Activated T-cell treated with anti-CD3 and anti-CD28 coated beads, Interleukin-2, amount 50 U/mL, for 72 hours (primary cell): ENCODE measurements around the gene SPECC1. TPM values are rescaled to one million over a fixed set of nuclear protein-coding genes. Genes with fewer than 3 reads are reported as not detected.
"Not testable (repeated sequence)": the region's sequence is repeated elsewhere in the genome, so short reads cannot be mapped to it uniquely, and the experiment has no call there.

Experiments used
- ATAC-seq, 2 donors: fragments of 150-1000 bp; cut with Tn5 transposase; replicated peaks in 1 of 2; 2 replicates each; pipeline ENCODE4 v1.10.0; 2021; ENCODE audit warnings: moderate library complexity in 2 of 2, mild to moderate bottlenecking in 1 of 2
- DNase-seq, 2 donors: peaks; one replicate each; pipeline ENCODE4 v3.0.0; 2021 to 2022; ENCODE audit warnings: mixed read lengths in 1 of 2
- H3K27ac Mint-ChIP-seq: one replicate; pipeline ENCODE4 v1.8.0; 2022; ENCODE audit warnings: mild to moderate bottlenecking, moderate library complexity, mixed read lengths
- H3K27me3 Mint-ChIP-seq: one replicate; pipeline ENCODE4 v1.8.0; 2022; ENCODE audit warnings: low read depth, mixed read lengths
- H3K36me3 Mint-ChIP-seq, 2 donors: one replicate each; pipeline ENCODE4 v1.8.0; 2022; ENCODE audit warnings: mixed read lengths in 2 of 2, mild to moderate bottlenecking in 1 of 2; ENCODE audit not compliant: insufficient read depth in 2 of 2
- H3K4me1 Mint-ChIP-seq: one replicate; pipeline ENCODE4 v1.8.0; 2022; ENCODE audit warnings: low read depth, mixed read lengths
- H3K4me3 Mint-ChIP-seq, 2 donors: one replicate each; pipeline ENCODE4 v1.8.0; 2022; ENCODE audit warnings: mild to moderate bottlenecking in 2 of 2, mixed read lengths in 2 of 2, moderate library complexity in 2 of 2
- H3K9me3 Mint-ChIP-seq, 2 donors: one replicate each; pipeline ENCODE4 v1.8.0; 2022; ENCODE audit warnings: mixed read lengths in 2 of 2
- total RNA-seq, 2 donors: library from RNA; stranded (reverse); gene quantifications; one replicate each; pipeline ENCODE4 v1.2.3, GENCODE V29; 2022

The SPECC1 gene
- total RNA-seq, 2 donors from 2014 or later = 10.3 to 12.9 TPM

GRCh38 chr17:20228860-20229259 is 219.7 kb downstream of the SPECC1 start:
- Mint-ChIP-seq H3K27ac (no peak overlapping the region), H3K36me3 (no peaks in the 10 kb centered on the region), H3K27me3 (no peaks in the 10 kb centered on the region), H3K9me3 (no peaks in the 10 kb centered on the region), H3K4me1 (peaks cover 34% of the 10 kb centered on the region), H3K4me3 (no peak overlapping the region)
- peak; percentile 64 to 78 for ATAC-seq
- DNase-seq = no peak

- DNase-seq = no peak
- H3K9me3 Mint-ChIP-seq = no peaks in the 10 kb centered on the region
- H3K27me3 Mint-ChIP-seq = no peaks in the 10 kb centered on the region
- H3K4me3 Mint-ChIP-seq = no peak overlapping the region
- H3K4me1 Mint-ChIP-seq = peaks cover 54% of the 10 kb centered on the region
- no peak overlapping the region for H3K27ac Mint-ChIP-seq
- no peak for ATAC-seq
- H3K36me3 Mint-ChIP-seq = no peaks in the 10 kb centered on the region
These were observed 221.8 kb downstream of the SPECC1 start for GRCh38 chr17:20230924-20231323.

GRCh38 chr17:20232611-20233010 is 223.5 kb downstream of the SPECC1 start:
- H3K4me1 Mint-ChIP-seq = peaks cover 45% of the 10 kb centered on the region
- H3K9me3 Mint-ChIP-seq = no peaks in the 10 kb centered on the region
- H3K36me3 Mint-ChIP-seq = no peaks in the 10 kb centered on the region
- ATAC-seq = no peak
- DNase-seq = no peak
- H3K27ac Mint-ChIP-seq = no peak overlapping the region
- no peaks in the 10 kb centered on the region for H3K27me3 Mint-ChIP-seq
- no peak overlapping the region for H3K4me3 Mint-ChIP-seq

GRCh38 chr17:20234276-20234675 is 225.1 kb downstream of the SPECC1 start:
- ATAC-seq (peak; percentile 98 to 99), DNase-seq (peak; percentile 79 to 83)
- no peaks in the 10 kb centered on the region for H3K27me3 Mint-ChIP-seq
- H3K4me1 Mint-ChIP-seq = peaks cover 30% of the 10 kb centered on the region
- H3K9me3 Mint-ChIP-seq = no peaks in the 10 kb centered on the region
- H3K36me3 Mint-ChIP-seq = no peaks in the 10 kb centered on the region
- H3K4me3 Mint-ChIP-seq = peak overlapping the region; percentile 68 to 89
- peak overlapping the region; percentile 92 for H3K27ac Mint-ChIP-seq

- H3K36me3 Mint-ChIP-seq = no peaks in the 10 kb centered on the region
- H3K4me1 Mint-ChIP-seq = peaks cover 29% of the 10 kb centered on the region
- H3K27me3 Mint-ChIP-seq = no peaks in the 10 kb centered on the region
- no peak overlapping the region for H3K27ac Mint-ChIP-seq
- no peak for DNase-seq
- no peak overlapping the region for H3K4me3 Mint-ChIP-seq
- H3K9me3 Mint-ChIP-seq = no peaks in the 10 kb centered on the region
- ATAC-seq = no peak
These were observed 226.6 kb downstream of the SPECC1 start for GRCh38 chr17:20235747-20236146.

- Mint-ChIP-seq H3K27ac (no peak overlapping the region), H3K4me3 (no peak overlapping the region), H3K9me3 (no peaks in the 10 kb centered on the region), H3K36me3 (no peaks in the 10 kb centered on the region), H3K4me1 (peaks cover 29% of the 10 kb centered on the region), H3K27me3 (no peaks in the 10 kb centered on the region)
- DNase-seq = no peak
- ATAC-seq = no peak
These were observed 227.5 kb downstream of the SPECC1 start for GRCh38 chr17:20236578-20237227.

- not testable (repeated sequence) for H3K27me3 Mint-ChIP-seq, H3K9me3 Mint-ChIP-seq, H3K4me3 Mint-ChIP-seq
These were observed 230.6 kb downstream of the SPECC1 start for GRCh38 chr17:20239776-20240175.

GRCh38 chr17:20241855-20242254 is 232.7 kb downstream of the SPECC1 start:
- peaks cover 14% of the 10 kb centered on the region for H3K4me1 Mint-ChIP-seq
- H3K36me3 Mint-ChIP-seq = no peaks in the 10 kb centered on the region
- DNase-seq (no peak), ATAC-seq (no peak)
- no peak overlapping the region for H3K4me3 Mint-ChIP-seq
- no peaks in the 10 kb centered on the region for H3K27me3 Mint-ChIP-seq
- H3K27ac Mint-ChIP-seq = no peak overlapping the region
- H3K9me3 Mint-ChIP-seq = no peaks in the 10 kb centered on the region

More at GRCh38 chr17:20239776-20240175, 230.6 kb downstream of the SPECC1 start:
- not testable (repeated sequence) for H3K36me3 Mint-ChIP-seq, H3K27ac Mint-ChIP-seq, ATAC-seq, DNase-seq
- H3K4me1 Mint-ChIP-seq = peaks cover 11% of the 10 kb centered on the region

GRCh38 chr17:20242271-20242670 is 233.1 kb downstream of the SPECC1 start:
- no peaks in the 10 kb centered on the region for H3K9me3 Mint-ChIP-seq
- no peak overlapping the region for H3K4me3 Mint-ChIP-seq
- H3K36me3 Mint-ChIP-seq = no peaks in the 10 kb centered on the region
- no peak overlapping the region for H3K27ac Mint-ChIP-seq
- DNase-seq (no peak), ATAC-seq (no peak)
- H3K4me1 Mint-ChIP-seq = peaks cover 18% of the 10 kb centered on the region
- no peaks in the 10 kb centered on the region for H3K27me3 Mint-ChIP-seq

- H3K4me1 Mint-ChIP-seq = peaks cover 19% of the 10 kb centered on the region
- H3K9me3 Mint-ChIP-seq = no peaks in the 10 kb centered on the region
- DNase-seq (no peak), ATAC-seq (no peak)
- H3K27ac Mint-ChIP-seq = no peak overlapping the region
- H3K4me3 Mint-ChIP-seq = no peak overlapping the region
- peaks cover 0 to 3% of the 10 kb centered on the region in 2 donors for H3K36me3 Mint-ChIP-seq
- no peaks in the 10 kb centered on the region for H3K27me3 Mint-ChIP-seq
These were observed 234.4 kb downstream of the SPECC1 start for GRCh38 chr17:20243524-20243923.

GRCh38 chr17:20244671-20245070 is 235.5 kb downstream of the SPECC1 start:
- ATAC-seq = no peak
- no peaks in the 10 kb centered on the region for H3K9me3 Mint-ChIP-seq
- peaks cover 3 to 5% of the 10 kb centered on the region in 2 donors for H3K36me3 Mint-ChIP-seq
- DNase-seq = no peak
- no peak overlapping the region for H3K27ac Mint-ChIP-seq
- no peaks in the 10 kb centered on the region for H3K27me3 Mint-ChIP-seq
- no peak overlapping the region for H3K4me3 Mint-ChIP-seq
- peaks cover 26% of the 10 kb centered on the region for H3K4me1 Mint-ChIP-seq

- Mint-ChIP-seq H3K4me3 (no peak overlapping the region), H3K9me3 (peaks cover 0 to 1% of the 10 kb centered on the region in 2 donors), H3K27ac (no peak overlapping the region), H3K4me1 (peaks cover 30% of the 10 kb centered on the region), H3K27me3 (no peaks in the 10 kb centered on the region), H3K36me3 (peaks cover 3 to 8% of the 10 kb centered on the region in 2 donors)
- ATAC-seq (no peak), DNase-seq (no peak)
These were observed 237.5 kb downstream of the SPECC1 start for GRCh38 chr17:20246692-20247091.

- Mint-ChIP-seq H3K27me3 (no peaks in the 10 kb centered on the region), H3K4me1 (peaks cover 33% of the 10 kb centered on the region), H3K27ac (peak overlapping the region; percentile 51), H3K4me3 (no peak overlapping the region), H3K36me3 (peaks cover 9 to 13% of the 10 kb centered on the region in 2 donors), H3K9me3 (peaks cover 6 to 7% of the 10 kb centered on the region in 2 donors)
- ATAC-seq = no peak
- no peak for DNase-seq
These were observed 244.2 kb downstream of the SPECC1 start for GRCh38 chr17:20253323-20253722.

- Mint-ChIP-seq H3K9me3 (peaks cover 7 to 10% of the 10 kb centered on the region in 2 donors), H3K36me3 (peaks cover 11 to 15% of the 10 kb centered on the region in 2 donors), H3K27me3 (no peaks in the 10 kb centered on the region), H3K4me1 (peaks cover 27% of the 10 kb centered on the region), H3K27ac (peak overlapping the region; percentile 74), H3K4me3 (no peak overlapping the region)
- no peak for DNase-seq
- no peak for ATAC-seq
These were observed 245.4 kb downstream of the SPECC1 start for GRCh38 chr17:20254541-20254940.
